HepG2 (cell line): ENCODE data around the gene POU5F1. TPM values are rescaled to one million over a fixed set of nuclear protein-coding genes. Genes with fewer than 3 reads are reported as not detected.
A peak's percentile ranks its signal among the peaks of the same experiment; 100 is the strongest.

ENCODE experiments used
- ATAC-seq: fragments of 200-7000 bp; cut with Tn5 transposase; 3 replicates; pipeline ENCODE4 v1.9.1; 2020; ENCODE audit warnings: mild to moderate bottlenecking, moderate library complexity
- BruUV-seq: library from RNA; stranded (reverse); fragments of 400-500 nt; replicated peaks from 2 replicates; lab custom pipeline; 2021; lab: Mats Ljungman, UMichigan
- CTCF ChIA-PET: fragments of 300-600 bp; formaldehyde crosslinking; extraction: SDS; loops from one replicate; lab custom pipeline; 2021; ENCODE audit warnings: low total read pairs, inconsistent platforms, low intra/inter-chr PET ratio; lab: Yijun Ruan, JAX
- POLR2A ChIA-PET: fragments of 350-600 bp; sonication (Branson Sonifier 250); formaldehyde crosslinking; loops from one replicate; lab custom pipeline; 2020; ENCODE audit warnings: antibody characterized with exemption, inconsistent platforms; lab: Yijun Ruan, JAX
- DNase-seq: peaks from one replicate; pipeline ENCODE4 v3.0.0-alpha.2; 2015; ENCODE audit warnings: low spot score
- FAIRE-seq: peaks from 3 replicates; lab custom pipeline; 2011; peaks lifted over from hg19 to GRCh38; lab: Jason Lieb, UNC
- H2AFZ ChIP-seq: one replicate; pipeline ENCODE4 v1.6.1; 2011; ENCODE audit warnings: low read length, inconsistent platforms
- H3K27ac ChIP-seq: fragments of 300-600 bp; 3 replicates; pipeline ENCODE4 v1.8.0; 2011; ENCODE audit warnings: mixed run types, mild to moderate bottlenecking, mixed read lengths, low read length, inconsistent platforms; ENCODE audit not compliant: insufficient read depth; ENCODE audit errors: extremely low read length
- H3K27me3 ChIP-seq, 2 experiments: fragments of 200-600 bp in 1 of 2; 2 replicates in 1 of 2; 3 replicates in 1 of 2; pipeline versions ENCODE4 v1.6.0 to v1.8.0; 2011; ENCODE audit warnings: low read length in 2 of 2, mild to moderate bottlenecking in 2 of 2, moderate library complexity in 2 of 2, inconsistent platforms in 1 of 2; ENCODE audit not compliant: insufficient read depth in 2 of 2, control insufficient read depth in 1 of 2
- H3K36me3 ChIP-seq, 2 experiments: fragments of 200-600 bp in 1 of 2; replicated peaks in 1 of 2; 2 replicates in 1 of 2; 3 replicates in 1 of 2; pipeline versions ENCODE4 v1.5.1 to v1.8.0; 2011; ENCODE audit warnings: low read length in 2 of 2, inconsistent platforms in 1 of 2; ENCODE audit not compliant: insufficient read depth in 2 of 2, control insufficient read depth in 1 of 2
- H3K4me1 ChIP-seq: 2 replicates; pipeline ENCODE4 v1.5.1; 2012; ENCODE audit warnings: low read length, inconsistent platforms; ENCODE audit not compliant: insufficient read depth
- H3K4me2 ChIP-seq: 2 replicates; pipeline ENCODE4 v1.6.0; 2011; ENCODE audit warnings: low read depth, low read length, inconsistent platforms
- H3K4me3 ChIP-seq, 3 experiments: fragments of 200-600 bp in 1 of 3; sonication (generic), shearing (Covaris generic) in 1 of 3; replicated peaks in 1 of 3; 2 replicates each; pipeline ENCODE4 v1.5.1; 2011 to 2016; ENCODE audit warnings: low read length in 3 of 3, inconsistent platforms in 2 of 3, low read depth in 2 of 3, mild to moderate bottlenecking in 2 of 3, control low read depth in 1 of 3, mixed read lengths in 1 of 3; ENCODE audit not compliant: insufficient read depth in 1 of 3
- H3K79me2 ChIP-seq: one replicate; pipeline ENCODE4 v1.6.1; 2011; ENCODE audit warnings: low read length, inconsistent platforms; ENCODE audit not compliant: insufficient read depth
- H3K9ac ChIP-seq: 2 replicates; pipeline ENCODE4 v1.6.0; 2011; ENCODE audit warnings: mild to moderate bottlenecking, low read depth, low read length, inconsistent platforms; ENCODE audit not compliant: insufficient read depth
- H3K9me3 ChIP-seq: 2 replicates; pipeline ENCODE4 v1.5.1; 2012; ENCODE audit warnings: mild to moderate bottlenecking, low read length
- H4K20me1 ChIP-seq: 2 replicates; pipeline ENCODE4 v1.6.0; 2011; ENCODE audit warnings: inconsistent platforms, mild to moderate bottlenecking, low read length, moderate library complexity; ENCODE audit not compliant: insufficient read depth
- EED ChIP-seq: sonication (generic); formaldehyde crosslinking; IDR thresholded peaks from 2 replicates; pipeline ENCODE4 v1.5.0; 2020; ENCODE audit warnings: mild to moderate bottlenecking, missing genetic modification reagents
- GATAD2A ChIP-seq: IDR thresholded peaks from 2 replicates; pipeline ENCODE4 v1.6.1; 2016
- HMG20A ChIP-seq: IDR thresholded peaks from 2 replicates; pipeline ENCODE4 v1.6.1; 2016; ENCODE audit warnings: borderline replicate concordance
- KDM6A ChIP-seq: IDR thresholded peaks from 2 replicates; pipeline ENCODE4 v1.6.1; 2016; ENCODE audit warnings: low read depth
- REPIN1 ChIP-seq: sonication (generic); formaldehyde crosslinking; IDR thresholded peaks from 2 replicates; pipeline ENCODE4 v1.8.0; 2022; ENCODE audit warnings: missing genetic modification reagents, low read depth, mild to moderate bottlenecking, borderline replicate concordance
- TEAD3 ChIP-seq: optimal IDR thresholded peaks from 2 replicates; pipeline ENCODE3; 2016; ENCODE audit warnings: borderline replicate concordance
- ZNF788 ChIP-seq: sonication (generic); formaldehyde crosslinking; IDR thresholded peaks from 2 replicates; pipeline ENCODE4 v1.5.0; 2020; ENCODE audit warnings: mild to moderate bottlenecking, missing genetic modification reagents, borderline replicate concordance
- ZNF891 ChIP-seq: sonication (generic); formaldehyde crosslinking; IDR thresholded peaks from 2 replicates; pipeline ENCODE4 v1.5.0; 2020; ENCODE audit warnings: mild to moderate bottlenecking, missing genetic modification reagents
- WGBS: methylation state at CpG from one replicate; pipeline ENCODE4 v1.1.6; 2017; ENCODE audit warnings: low lambda C conversion rate; 5-methylcytosine and 5-hydroxymethylcytosine counted together
- in situ Hi-C: cut with HindIII; loops from 2 replicates; pipeline ENCODE4 v1.10.0; 2017; ENCODE audit warnings: low pct_unique_long_range_greater_than_20kb; ENCODE audit not compliant: extremely low pct_ligation_motif_present
- intact Hi-C: fragments of 100-400 bp; cut with micrococcal nuclease; formaldehyde crosslinking; loops from one replicate; pipeline ENCODE4 v1.10.0; 2022; ENCODE audit not compliant: unreplicated experiment
- polyA plus RNA-seq, 8 experiments: library from polyadenylated mRNA; depleted of rRNA in 3 of 8; stranded (reverse) in 7 of 8; unstranded in 1 of 8; fragments of >200 nt; fragmentation: Illumina TruSeq in 4 of 8; extraction: Trizol in 4 of 8; gene quantifications; 2 replicates each; pipeline versions ENCODE4 v1.2.1 to v1.2.3, GENCODE V29; 2011 to 2016; ENCODE audit warnings: low read depth in 4 of 8, missing spikeins in 1 of 8, mixed read lengths in 1 of 8; ENCODE audit not compliant: insufficient read depth in 1 of 8
- total RNA-seq, 5 experiments: library from RNA; depleted of rRNA; stranded (reverse); fragments of >200 nt; fragmentation: Illumina TruSeq; extraction: Trizol; gene quantifications; 2 replicates each; pipeline ENCODE4 v1.2.3, GENCODE V29; 2016; ENCODE audit warnings: low read depth in 1 of 5
- TF ChIP-seq, protein P1 (sequence below): fragments of 450-650 bp; IDR thresholded peaks from 2 replicates; pipeline ENCODE4 v1.6.1; 2016
- TF ChIP-seq, protein P2 (sequence below): sonication (generic); formaldehyde crosslinking; IDR thresholded peaks from 2 replicates; pipeline ENCODE4 v1.8.0; 2023; ENCODE audit warnings: mild to moderate bottlenecking, missing genetic modification reagents
- TF ChIP-seq, protein P3 (sequence below): IDR thresholded peaks from 2 replicates; pipeline ENCODE4 v1.4.0; 2020; ENCODE audit warnings: mild to moderate bottlenecking, missing genetic modification reagents
- TF ChIP-seq, protein P4 (sequence below): sonication (generic); formaldehyde crosslinking; IDR thresholded peaks from 2 replicates; pipeline ENCODE4 v1.5.1; 2020; ENCODE audit warnings: mild to moderate bottlenecking, missing genetic modification reagents, moderate library complexity

Gene POU5F1
- total and polyA plus RNA-seq, 2 of the 13 experiments (the other 11 are each of a cell fraction or from before 2014, with no cell fraction given) = 2.5 to 7.2 TPM

DNA sequence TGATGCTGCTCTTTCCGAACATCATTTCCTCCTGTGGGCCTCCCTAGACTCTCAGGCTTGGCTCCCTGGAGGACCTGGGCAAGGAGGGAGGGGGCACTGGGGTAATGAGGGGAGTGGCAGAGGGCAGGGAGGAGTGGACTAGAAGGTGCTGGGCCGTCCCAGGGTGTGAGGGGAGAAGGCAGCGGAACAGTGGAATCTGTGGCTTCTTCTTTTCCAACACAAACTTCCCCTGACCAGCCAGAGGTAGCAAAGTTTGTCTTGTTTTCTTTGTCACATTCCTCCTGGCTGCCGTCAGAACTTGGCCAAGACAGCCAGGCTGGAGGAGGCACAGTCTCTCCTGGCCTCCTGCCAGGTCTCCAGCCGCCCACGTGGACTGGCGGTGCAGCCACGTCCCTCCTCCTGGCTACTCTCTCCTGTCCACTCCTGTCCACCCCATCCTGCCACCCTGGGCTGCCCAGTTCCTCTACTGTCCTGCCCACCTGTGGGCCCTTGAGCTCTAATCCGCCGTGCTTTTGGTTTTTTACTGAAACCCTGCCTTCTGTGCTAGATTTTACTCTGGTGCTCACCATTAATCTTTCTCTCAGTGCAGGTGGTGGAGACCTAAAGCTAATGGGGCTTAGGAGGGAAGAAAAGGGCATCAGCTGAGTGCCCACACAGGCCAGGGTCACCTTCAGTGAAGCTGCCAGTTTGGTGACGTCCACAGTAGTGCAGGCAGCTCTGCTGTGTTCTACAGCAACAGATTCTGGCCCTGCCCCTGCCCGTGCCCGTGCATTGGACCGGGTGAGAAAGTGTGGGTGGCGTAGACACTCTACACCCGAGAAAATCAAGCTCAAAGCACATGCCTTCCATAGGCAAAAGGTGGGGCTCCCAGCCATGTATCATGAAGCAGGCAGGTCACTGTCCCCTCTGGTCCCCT, 47.4 kb downstream of the POU5F1 start:
- no peaks in the 10 kb centered on the region for H3K79me2 ChIP-seq
- intact Hi-C loops (no loop called here), in situ Hi-C loops (no loop called here)
- no peaks in the 10 kb centered on the region for H3K36me3 ChIP-seq
- POLR2A ChIA-PET = no interaction called here
- no peaks in the 10 kb centered on the region for H4K20me1 ChIP-seq
- H3K27me3 ChIP-seq = peaks cover 1 to 60% of the 10 kb centered on the region in 2 experiments; a peak in 3 of 5 replicates
- H3K9me3 ChIP-seq = no peaks in the 10 kb centered on the region
- H3K4me2 ChIP-seq = no peak overlapping the region; the same call in 1 of the 2 replicates
- no peak overlapping the region for H3K4me3 ChIP-seq
- H3K4me1 ChIP-seq = peaks cover 7% of the 10 kb centered on the region
- WGBS = 31% methylated on average over 16 of the region's 16 CpGs
- H2AFZ ChIP-seq = no peak overlapping the region
- DNase-seq (peak; percentile 41), FAIRE-seq (peak; percentile 26), ATAC-seq (peak; percentile 17; the same call in 2 of the 3 replicates)
- no TSS peak for BruUV-seq
- H3K27ac ChIP-seq = no peak overlapping the region
- no peak overlapping the region for H3K9ac ChIP-seq
- CTCF ChIA-PET = no interaction called here
- TF ChIP-seq ZNF788 (CRISPR knock-in tag) (0 out of 2 replicates have a peak, but pooled peaks have one; percentile 40), TEAD3 (CRISPR knock-in tag) (peak; percentile 65), HMG20A (peak; percentile 26; the same call in 1 of the 2 replicates), ZNF891 (peak; percentile 22), KDM6A (CRISPR knock-in tag) (no peak), EED (0 out of 2 replicates have a peak, but pooled peaks have one; percentile 29), REPIN1 (CRISPR knock-in tag) (no peak), GATAD2A (CRISPR knock-in tag) (0 out of 2 replicates have a peak, but pooled peaks have one; percentile 19)
- TF ChIP-seq, protein P1, sequence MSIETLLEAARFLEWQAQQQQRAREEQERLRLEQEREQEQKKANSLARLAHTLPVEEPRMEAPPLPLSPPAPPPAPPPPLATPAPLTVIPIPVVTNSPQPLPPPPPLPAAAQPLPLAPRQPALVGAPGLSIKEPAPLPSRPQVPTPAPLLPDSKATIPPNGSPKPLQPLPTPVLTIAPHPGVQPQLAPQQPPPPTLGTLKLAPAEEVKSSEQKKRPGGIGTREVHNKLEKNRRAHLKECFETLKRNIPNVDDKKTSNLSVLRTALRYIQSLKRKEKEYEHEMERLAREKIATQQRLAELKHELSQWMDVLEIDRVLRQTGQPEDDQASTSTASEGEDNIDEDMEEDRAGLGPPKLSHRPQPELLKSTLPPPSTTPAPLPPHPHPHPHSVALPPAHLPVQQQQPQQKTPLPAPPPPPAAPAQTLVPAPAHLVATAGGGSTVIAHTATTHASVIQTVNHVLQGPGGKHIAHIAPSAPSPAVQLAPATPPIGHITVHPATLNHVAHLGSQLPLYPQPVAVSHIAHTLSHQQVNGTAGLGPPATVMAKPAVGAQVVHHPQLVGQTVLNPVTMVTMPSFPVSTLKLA = peak; percentile 54
- TF ChIP-seq, protein P2, sequence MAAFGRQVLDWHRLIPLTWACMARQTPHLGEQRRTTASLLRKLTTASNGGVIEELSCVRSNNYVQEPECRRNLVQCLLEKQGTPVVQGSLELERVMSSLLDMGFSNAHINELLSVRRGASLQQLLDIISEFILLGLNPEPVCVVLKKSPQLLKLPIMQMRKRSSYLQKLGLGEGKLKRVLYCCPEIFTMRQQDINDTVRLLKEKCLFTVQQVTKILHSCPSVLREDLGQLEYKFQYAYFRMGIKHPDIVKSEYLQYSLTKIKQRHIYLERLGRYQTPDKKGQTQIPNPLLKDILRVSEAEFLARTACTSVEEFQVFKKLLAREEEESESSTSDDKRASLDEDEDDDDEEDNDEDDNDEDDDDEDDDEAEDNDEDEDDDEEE = no peak
- TF ChIP-seq, protein P3, sequence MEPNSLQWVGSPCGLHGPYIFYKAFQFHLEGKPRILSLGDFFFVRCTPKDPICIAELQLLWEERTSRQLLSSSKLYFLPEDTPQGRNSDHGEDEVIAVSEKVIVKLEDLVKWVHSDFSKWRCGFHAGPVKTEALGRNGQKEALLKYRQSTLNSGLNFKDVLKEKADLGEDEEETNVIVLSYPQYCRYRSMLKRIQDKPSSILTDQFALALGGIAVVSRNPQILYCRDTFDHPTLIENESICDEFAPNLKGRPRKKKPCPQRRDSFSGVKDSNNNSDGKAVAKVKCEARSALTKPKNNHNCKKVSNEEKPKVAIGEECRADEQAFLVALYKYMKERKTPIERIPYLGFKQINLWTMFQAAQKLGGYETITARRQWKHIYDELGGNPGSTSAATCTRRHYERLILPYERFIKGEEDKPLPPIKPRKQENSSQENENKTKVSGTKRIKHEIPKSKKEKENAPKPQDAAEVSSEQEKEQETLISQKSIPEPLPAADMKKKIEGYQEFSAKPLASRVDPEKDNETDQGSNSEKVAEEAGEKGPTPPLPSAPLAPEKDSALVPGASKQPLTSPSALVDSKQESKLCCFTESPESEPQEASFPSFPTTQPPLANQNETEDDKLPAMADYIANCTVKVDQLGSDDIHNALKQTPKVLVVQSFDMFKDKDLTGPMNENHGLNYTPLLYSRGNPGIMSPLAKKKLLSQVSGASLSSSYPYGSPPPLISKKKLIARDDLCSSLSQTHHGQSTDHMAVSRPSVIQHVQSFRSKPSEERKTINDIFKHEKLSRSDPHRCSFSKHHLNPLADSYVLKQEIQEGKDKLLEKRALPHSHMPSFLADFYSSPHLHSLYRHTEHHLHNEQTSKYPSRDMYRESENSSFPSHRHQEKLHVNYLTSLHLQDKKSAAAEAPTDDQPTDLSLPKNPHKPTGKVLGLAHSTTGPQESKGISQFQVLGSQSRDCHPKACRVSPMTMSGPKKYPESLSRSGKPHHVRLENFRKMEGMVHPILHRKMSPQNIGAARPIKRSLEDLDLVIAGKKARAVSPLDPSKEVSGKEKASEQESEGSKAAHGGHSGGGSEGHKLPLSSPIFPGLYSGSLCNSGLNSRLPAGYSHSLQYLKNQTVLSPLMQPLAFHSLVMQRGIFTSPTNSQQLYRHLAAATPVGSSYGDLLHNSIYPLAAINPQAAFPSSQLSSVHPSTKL = 0 out of 2 replicates have a peak, but pooled peaks have one; percentile 22
- TF ChIP-seq, protein P4, sequence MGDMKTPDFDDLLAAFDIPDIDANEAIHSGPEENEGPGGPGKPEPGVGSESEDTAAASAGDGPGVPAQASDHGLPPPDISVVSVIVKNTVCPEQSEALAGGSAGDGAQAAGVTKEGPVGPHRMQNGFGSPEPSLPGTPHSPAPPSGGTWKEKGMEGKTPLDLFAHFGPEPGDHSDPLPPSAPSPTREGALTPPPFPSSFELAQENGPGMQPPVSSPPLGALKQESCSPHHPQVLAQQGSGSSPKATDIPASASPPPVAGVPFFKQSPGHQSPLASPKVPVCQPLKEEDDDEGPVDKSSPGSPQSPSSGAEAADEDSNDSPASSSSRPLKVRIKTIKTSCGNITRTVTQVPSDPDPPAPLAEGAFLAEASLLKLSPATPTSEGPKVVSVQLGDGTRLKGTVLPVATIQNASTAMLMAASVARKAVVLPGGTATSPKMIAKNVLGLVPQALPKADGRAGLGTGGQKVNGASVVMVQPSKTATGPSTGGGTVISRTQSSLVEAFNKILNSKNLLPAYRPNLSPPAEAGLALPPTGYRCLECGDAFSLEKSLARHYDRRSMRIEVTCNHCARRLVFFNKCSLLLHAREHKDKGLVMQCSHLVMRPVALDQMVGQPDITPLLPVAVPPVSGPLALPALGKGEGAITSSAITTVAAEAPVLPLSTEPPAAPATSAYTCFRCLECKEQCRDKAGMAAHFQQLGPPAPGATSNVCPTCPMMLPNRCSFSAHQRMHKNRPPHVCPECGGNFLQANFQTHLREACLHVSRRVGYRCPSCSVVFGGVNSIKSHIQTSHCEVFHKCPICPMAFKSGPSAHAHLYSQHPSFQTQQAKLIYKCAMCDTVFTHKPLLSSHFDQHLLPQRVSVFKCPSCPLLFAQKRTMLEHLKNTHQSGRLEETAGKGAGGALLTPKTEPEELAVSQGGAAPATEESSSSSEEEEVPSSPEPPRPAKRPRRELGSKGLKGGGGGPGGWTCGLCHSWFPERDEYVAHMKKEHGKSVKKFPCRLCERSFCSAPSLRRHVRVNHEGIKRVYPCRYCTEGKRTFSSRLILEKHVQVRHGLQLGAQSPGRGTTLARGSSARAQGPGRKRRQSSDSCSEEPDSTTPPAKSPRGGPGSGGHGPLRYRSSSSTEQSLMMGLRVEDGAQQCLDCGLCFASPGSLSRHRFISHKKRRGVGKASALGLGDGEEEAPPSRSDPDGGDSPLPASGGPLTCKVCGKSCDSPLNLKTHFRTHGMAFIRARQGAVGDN (CRISPR knock-in tag) = peak; percentile 26; the same call in 1 of the 2 replicates
